COR-L47 (cell line): ENCODE data around the gene UNC5A.

Experiments used
- DNase-seq: peaks from one replicate; lab custom pipeline; 2025; lab: John Stamatoyannopoulos, UW

The UNC5A gene

GRCh38 chr5:176820937-176821336, 10.6 kb downstream of the UNC5A start:
- no peak for DNase-seq

- DNase-seq = no peak
These were observed 11.1 kb downstream of the UNC5A start for GRCh38 chr5:176821441-176821840.

- DNase-seq = peak; percentile 63
These were observed 11.9 kb downstream of the UNC5A start for GRCh38 chr5:176822041-176822792.

- no peak for DNase-seq
These were observed 12.6 kb downstream of the UNC5A start for GRCh38 chr5:176822793-176823481.

GRCh38 chr5:176823869-176824412, 13.6 kb downstream of the UNC5A start:
- DNase-seq = no peak

GRCh38 chr5:176824604-176825003, 14.2 kb downstream of the UNC5A start:
- DNase-seq = no peak

GRCh38 chr5:176825234-176825633, 14.9 kb downstream of the UNC5A start:
- DNase-seq = no peak

- DNase-seq = no peak
These were observed 15.6 kb downstream of the UNC5A start for GRCh38 chr5:176825957-176826356.

GRCh38 chr5:176827736-176828414, 17.5 kb downstream of the UNC5A start:
- no peak for DNase-seq

GRCh38 chr5:176829320-176829719, 19.0 kb downstream of the UNC5A start:
- no peak for DNase-seq

- no peak for DNase-seq
These were observed 20.1 kb downstream of the UNC5A start for GRCh38 chr5:176830422-176830994.

GRCh38 chr5:176830995-176831423, 20.6 kb downstream of the UNC5A start:
- DNase-seq = no peak

- no peak for DNase-seq
These were observed 21.1 kb downstream of the UNC5A start for GRCh38 chr5:176831425-176831824.

GRCh38 chr5:176832162-176832561, 21.8 kb downstream of the UNC5A start:
- DNase-seq = no peak

GRCh38 chr5:176833286-176833685, 22.9 kb downstream of the UNC5A start:
- DNase-seq = no peak

GRCh38 chr5:176835918-176836317, 25.6 kb downstream of the UNC5A start:
- DNase-seq = no peak

GRCh38 chr5:176836811-176837706, 26.7 kb downstream of the UNC5A start:
- DNase-seq = no peak

- no peak for DNase-seq
These were observed 27.4 kb downstream of the UNC5A start for GRCh38 chr5:176837707-176838115.

GRCh38 chr5:176843673-176844072, 33.3 kb downstream of the UNC5A start:
- DNase-seq = no peak

GRCh38 chr5:176844281-176844680, 33.9 kb downstream of the UNC5A start:
- DNase-seq = no peak

- peak; percentile 65 for DNase-seq
These were observed 34.5 kb downstream of the UNC5A start for GRCh38 chr5:176844706-176845391.
